NOMO-1 (cell line): ENCODE data around the gene ALOX5AP.

Source experiments
- DNase-seq, 2 experiments: peaks; one replicate each; lab custom pipeline; 2025; ENCODE audit not compliant: unreplicated experiment in 2 of 2; lab: John Stamatoyannopoulos, UW

ALOX5AP gene

GRCh38 chr13:30735872-30736175, 481 bp downstream of the ALOX5AP start:
- DNase-seq, result no peak

GRCh38 chr13:30736461-30737320, 1.3 kb downstream of the ALOX5AP start:
- no peak for DNase-seq

- DNase-seq, result peak; percentile 84 to 94
Observed at GRCh38 chr13:30737511-30738337, 2.4 kb downstream of the ALOX5AP start.

- no peak for DNase-seq
Observed at GRCh38 chr13:30738526-30739236, 3.3 kb downstream of the ALOX5AP start.

- DNase-seq, result no peak
Observed at GRCh38 chr13:30739237-30739528, 3.8 kb downstream of the ALOX5AP start.

- DNase-seq, result peak; percentile 67 to 89
Observed at GRCh38 chr13:30739761-30740642, 4.7 kb downstream of the ALOX5AP start.

GRCh38 chr13:30742901-30743300, 7.6 kb downstream of the ALOX5AP start:
- peak in 1 of 2 experiments; percentile 48 for DNase-seq

GRCh38 chr13:30743319-30744055, 8.1 kb downstream of the ALOX5AP start:
- DNase-seq, result peak; percentile 31 to 72

GRCh38 chr13:30744056-30744680, 8.8 kb downstream of the ALOX5AP start:
- DNase-seq, result peak; percentile 88 to 99

GRCh38 chr13:30744681-30745077, 9.3 kb downstream of the ALOX5AP start:
- no peak for DNase-seq

GRCh38 chr13:30745906-30746686, 10.8 kb downstream of the ALOX5AP start:
- peak; percentile 53 to 70 for DNase-seq

- no peak for DNase-seq
Observed at GRCh38 chr13:30746791-30747190, 11.4 kb downstream of the ALOX5AP start.

GRCh38 chr13:30747845-30748244, 12.5 kb downstream of the ALOX5AP start:
- peak; percentile 72 to 74 for DNase-seq

GRCh38 chr13:30748717-30749116, 13.4 kb downstream of the ALOX5AP start:
- no peak for DNase-seq

- DNase-seq, result no peak
Observed at GRCh38 chr13:30750036-30750435, 14.7 kb downstream of the ALOX5AP start.

- no peak for DNase-seq
Observed at GRCh38 chr13:30751183-30751933, 16.0 kb downstream of the ALOX5AP start.

GRCh38 chr13:30752201-30752797, 17.0 kb downstream of the ALOX5AP start:
- DNase-seq, result no peak
